K562 (cell line): ENCODE results near the gene TLE6. TPM values are rescaled to one million over a fixed set of nuclear protein-coding genes. Genes with fewer than 3 reads are reported as not detected.
A peak's percentile ranks its signal among the peaks of the same experiment; 100 is the strongest.

Experiments used
- ARID4B ChIP-seq: sonication (generic); formaldehyde crosslinking; IDR thresholded peaks from 2 replicates; pipeline ENCODE4 v1.8.0; 2022; ENCODE audit warnings: mild to moderate bottlenecking, missing genetic modification reagents
- CAMTA2 ChIP-seq: fragments of 250-450 bp; sonication (Bioruptor Pico); conservative IDR thresholded peaks from 2 replicates; pipeline ENCODE4 v1.5.1; 2022
- CCNT2 ChIP-seq: IDR thresholded peaks from 2 replicates; pipeline ENCODE4 v1.6.1; 2011; ENCODE audit warnings: borderline replicate concordance, low read depth, mild to moderate bottlenecking, moderate library complexity, mixed read lengths, low read length; ENCODE audit not compliant: insufficient read length; ENCODE audit errors: extremely low read depth
- CREM ChIP-seq: IDR thresholded peaks from 2 replicates; pipeline ENCODE4 v1.6.1; 2014; ENCODE audit warnings: antibody characterized with exemption, low read depth
- ETV1 ChIP-seq: fragments of 450-650 bp; conservative IDR thresholded peaks from 2 replicates; pipeline ENCODE4 v1.6.1; 2016; ENCODE audit warnings: missing genetic modification characterization, control low read depth, low read depth, missing compliant biosample characterization
- HNRNPUL1 ChIP-seq: fragments of 200-400 bp; formaldehyde crosslinking; IDR thresholded peaks from 2 replicates; pipeline ENCODE4 v1.6.1; 2017; ENCODE audit warnings: low read length
- KDM4B ChIP-seq, 2 experiments: fragments of 450-650 bp in 1 of 2; sonication (generic) in 1 of 2; IDR thresholded peaks; 2 replicates each; pipeline ENCODE4 v1.6.1; 2016 to 2017; ENCODE audit warnings: borderline replicate concordance in 2 of 2, antibody characterized with exemption in 1 of 2, low read depth in 1 of 2, mild to moderate bottlenecking in 1 of 2
- MAZ ChIP-seq, 2 experiments: fragments of 450-650 bp in 1 of 2; sonication (generic) in 1 of 2; formaldehyde crosslinking; IDR thresholded peaks in 1 of 2; conservative IDR thresholded peaks in 1 of 2; 2 replicates each; pipeline versions ENCODE4 v1.4.0 to v1.5.0; 2020; ENCODE audit warnings: mild to moderate bottlenecking in 1 of 2, missing genetic modification reagents in 1 of 2
- NBN ChIP-seq: fragments of 450-650 bp; IDR thresholded peaks from 2 replicates; pipeline ENCODE4 v1.6.1; 2016; ENCODE audit warnings: low read depth, mild to moderate bottlenecking
- PHB2 ChIP-seq: fragments of 450-650 bp; IDR thresholded peaks from 2 replicates; pipeline ENCODE4 v1.6.1; 2017; ENCODE audit warnings: low read depth
- PPARD ChIP-seq: fragments of 250-450 bp; sonication (Bioruptor Pico); IDR thresholded peaks from 2 replicates; pipeline ENCODE4 v1.8.0; 2022; ENCODE audit warnings: inconsistent platforms, mild to moderate bottlenecking, moderate library complexity
- PREB ChIP-seq: sonication (generic); formaldehyde crosslinking; IDR thresholded peaks from 2 replicates; pipeline ENCODE4 v1.8.1; 2023; ENCODE audit warnings: mild to moderate bottlenecking, missing genetic modification reagents
- SNRNP70 ChIP-seq: fragments of 200-400 bp; formaldehyde crosslinking; optimal IDR thresholded peaks from 2 replicates; pipeline ENCODE3; 2017; ENCODE audit warnings: low read depth, low read length
- TBL1XR1 ChIP-seq, 2 experiments: IDR thresholded peaks; 2 replicates each; pipeline ENCODE4 v1.6.1; 2012; ENCODE audit warnings: improper control_type of control experiment in 2 of 2, low read length in 2 of 2, mild to moderate bottlenecking in 1 of 2
- TRIM25 ChIP-seq: fragments of 450-650 bp; IDR thresholded peaks from 2 replicates; pipeline ENCODE4 v1.7.0; 2016; ENCODE audit warnings: borderline replicate concordance
- ZBED1 ChIP-seq: IDR thresholded peaks from 2 replicates; pipeline ENCODE4 v1.6.1; 2014
- ZBTB12 ChIP-seq: fragments of 250-450 bp; sonication (Bioruptor Pico); IDR thresholded peaks from 2 replicates; pipeline ENCODE4 v1.4.0; 2020
- ZNF395 ChIP-seq: fragments of 200-800 bp; sonication (Bioruptor generic); IDR thresholded peaks from 2 replicates; pipeline ENCODE4 v1.6.1; 2017; ENCODE audit warnings: missing genetic modification characterization, missing compliant biosample characterization
- polyA plus RNA-seq, 8 experiments: library from polyadenylated mRNA; depleted of rRNA in 4 of 8; stranded (reverse) in 5 of 8; unstranded in 3 of 8; fragments of >200 nt; fragmentation: Nextera tagmentation in 2 of 8; fragmentation: Illumina TruSeq in 1 of 8; extraction: Ambion mirVana in 2 of 8; extraction: Trizol in 1 of 8; gene quantifications; 2 replicates each; pipeline versions ENCODE4 v1.2.1 to v1.2.3, GENCODE V29; 2011 to 2014; ENCODE audit warnings: inconsistent platforms in 1 of 8, missing spikeins in 1 of 8
- total RNA-seq, 7 experiments: library from RNA; depleted of rRNA in 6 of 7; stranded (reverse); fragments of >200 nt in 6 of 7; fragmentation: Illumina TruSeq in 2 of 7; extraction: Trizol in 2 of 7; gene quantifications; 2 replicates each; pipeline versions ENCODE4 v1.2.1 to v1.2.3, GENCODE V29; 2011 to 2021; ENCODE audit warnings: low replicate concordance in 1 of 7

TLE6 gene
- total and polyA plus RNA-seq, 9 of the 15 experiments (the other 6 are each of a cell fraction or from before 2014, with no cell fraction given) = 1.1 to 6.1 (median 2.5) TPM

GRCh38 chr19:2974342-2975041 lies 2.9 kb upstream of the TLE6 start (continued):
- peak; percentile 62 for TF ChIP-seq CCNT2
- no peak for TF ChIP-seq TRIM25
- TF ChIP-seq ETV1 (tag) = no peak
- TF ChIP-seq CREM = no peak
- TF ChIP-seq PREB (CRISPR knock-in tag) = no peak
- peak; percentile 83; the same call in 1 of the 2 replicates for TF ChIP-seq NBN
- no peak for TF ChIP-seq HNRNPUL1
- no peak for TF ChIP-seq ARID4B (CRISPR knock-in tag)
- no peak for TF ChIP-seq ZBED1
- TF ChIP-seq PPARD (CRISPR knock-in tag) = no peak
- TF ChIP-seq ZBTB12 (CRISPR knock-in tag) = no peak
- peak in 1 of 2 experiments; percentile 32; a peak in 1 of 4 replicates for TF ChIP-seq MAZ (CRISPR knock-in tag; conservative IDR thresholded peaks at IDR 0.05 in 1 of 2, IDR thresholded peaks at IDR 0.05 in 1 of 2)
- TF ChIP-seq PHB2 = no peak
- TF ChIP-seq TBL1XR1 (IDR thresholded peaks at IDR 0.05; ENCODE audit: low read length in 2 of 2) = peak in 1 of 2 experiments; percentile 90; a peak in 2 of 4 replicates
- TF ChIP-seq SNRNP70 = no peak
- TF ChIP-seq KDM4B (IDR thresholded peaks at IDR 0.05; ENCODE audit: borderline replicate concordance in 2 of 2, low read depth in 1 of 2) = no peak
- TF ChIP-seq ZNF395 (CRISPR knock-in tag) = peak; percentile 66; the same call in 1 of the 2 replicates
- TF ChIP-seq CAMTA2 (CRISPR knock-in tag) = no peak
